ENCODE data around the gene PIK3R3. TPM values are rescaled to one million over a fixed set of nuclear protein-coding genes. Genes with fewer than 3 reads are reported as not detected.

Gene PIK3R3
- total RNA-seq, 1 experiment from 2014 or later, result 12.4 TPM

DNA sequence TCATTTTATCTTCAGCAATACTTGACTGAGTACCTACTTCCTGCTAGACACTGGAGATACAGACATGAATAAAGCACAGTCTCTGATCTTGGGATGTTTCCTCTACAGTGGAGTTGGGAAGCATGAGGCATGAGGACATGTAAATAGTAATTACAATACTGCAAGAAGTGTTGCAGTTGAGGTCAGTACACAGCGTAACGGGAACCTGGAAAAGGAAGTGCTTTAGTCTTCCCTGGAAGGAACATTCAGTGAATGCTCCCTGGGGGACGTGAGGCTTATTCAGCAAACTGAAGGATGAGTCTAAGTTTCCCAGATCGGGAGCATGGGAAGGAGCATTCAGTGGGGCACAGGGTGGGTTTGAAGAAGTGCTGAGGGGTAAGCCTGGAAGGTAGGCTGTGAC, 112.4 kb downstream of the PIK3R3 start:
- peaks cover 23 to 26% (median 23%) of the 10 kb centered on the region in 3 experiments for H3K36me3 Mint-ChIP-seq (ENCODE audit: insufficient read depth in 1 of 3, low read depth in 3 of 3)
- H3K23me2 ChIP-seq (ENCODE audit: insufficient read length, low read depth, low read length, poor library complexity, severe bottlenecking), result no peaks in the 10 kb centered on the region
- no peak overlapping the region for H3K14ac ChIP-seq (ENCODE audit: insufficient read depth, low read length)
- H3K4me1 ChIP-seq (ENCODE audit: insufficient read depth, low read length), result no peaks in the 10 kb centered on the region
- H4K91ac ChIP-seq (ENCODE audit: insufficient read length, low read depth, low read length), result no peak overlapping the region
- H2BK12ac ChIP-seq (ENCODE audit: insufficient read length, low read depth, low read length), result no peak overlapping the region
- H3K27ac ChIP-seq (ENCODE audit: insufficient read length, low read depth, low read length), result no peak overlapping the region
- no peak overlapping the region for H3K4ac ChIP-seq (ENCODE audit: low read depth, low read length)
- H3K79me1 ChIP-seq (ENCODE audit: insufficient read depth, low read depth, low read length, poor library complexity, severe bottlenecking), result no peaks in the 10 kb centered on the region
- no peak for DNase-seq
- H4K20me1 ChIP-seq (ENCODE audit: control insufficient read depth, insufficient read depth, insufficient read length), result no peaks in the 10 kb centered on the region
- H3K56ac ChIP-seq (ENCODE audit: insufficient read length, low read depth, low read length), result no peak overlapping the region
- no peak overlapping the region for H2BK5ac ChIP-seq (ENCODE audit: insufficient read length, low read length)
- H3K18ac ChIP-seq (ENCODE audit: insufficient read length, low read depth, low read length), result no peak overlapping the region
- WGBS (ENCODE audit: extremely low coverage, insufficient read length, low lambda C conversion rate), result no CpG with 5 or more reads among the region's 4 CpGs
- no peak overlapping the region for H2BK120ac ChIP-seq (ENCODE audit: low read depth, low read length, poor library complexity, severe bottlenecking)
- H2AFZ ChIP-seq (ENCODE audit: low read length), result no peak overlapping the region
- H3K27ac Mint-ChIP-seq, result no peak overlapping the region
- no peak overlapping the region for H2BK15ac ChIP-seq (ENCODE audit: low read depth, low read length)
- H4K8ac ChIP-seq (replicated peaks; ENCODE audit: insufficient read length, low read depth, low read length), result no peak overlapping the region
- H4K5ac ChIP-seq (ENCODE audit: insufficient read length, low read depth, low read length), result no peak overlapping the region
- H3K4me2 ChIP-seq (ENCODE audit: insufficient read depth, insufficient read length, low read length), result no peak overlapping the region
- no peak overlapping the region for H3T11ph ChIP-seq (ENCODE audit: low read length)
- no peak overlapping the region for H3K4me3 Mint-ChIP-seq
- no peak overlapping the region for H2BK20ac ChIP-seq (ENCODE audit: low read depth, low read length, poor library complexity, severe bottlenecking)
- H3K9me3 Mint-ChIP-seq, result no peaks in the 10 kb centered on the region; a peak in 1 of 5 replicates
- H3K23ac ChIP-seq (ENCODE audit: insufficient read length, low read depth, low read length), result no peak overlapping the region
- H3K9me3 ChIP-seq (ENCODE audit: control insufficient read depth, low read depth, low read length), result no peaks in the 10 kb centered on the region
- no peaks in the 10 kb centered on the region for H3K27me3 ChIP-seq (ENCODE audit: insufficient read depth, low read length)
- no peaks in the 10 kb centered on the region for H3K27me3 Mint-ChIP-seq (ENCODE audit: low read depth)
- TF ChIP-seq, protein P1, sequence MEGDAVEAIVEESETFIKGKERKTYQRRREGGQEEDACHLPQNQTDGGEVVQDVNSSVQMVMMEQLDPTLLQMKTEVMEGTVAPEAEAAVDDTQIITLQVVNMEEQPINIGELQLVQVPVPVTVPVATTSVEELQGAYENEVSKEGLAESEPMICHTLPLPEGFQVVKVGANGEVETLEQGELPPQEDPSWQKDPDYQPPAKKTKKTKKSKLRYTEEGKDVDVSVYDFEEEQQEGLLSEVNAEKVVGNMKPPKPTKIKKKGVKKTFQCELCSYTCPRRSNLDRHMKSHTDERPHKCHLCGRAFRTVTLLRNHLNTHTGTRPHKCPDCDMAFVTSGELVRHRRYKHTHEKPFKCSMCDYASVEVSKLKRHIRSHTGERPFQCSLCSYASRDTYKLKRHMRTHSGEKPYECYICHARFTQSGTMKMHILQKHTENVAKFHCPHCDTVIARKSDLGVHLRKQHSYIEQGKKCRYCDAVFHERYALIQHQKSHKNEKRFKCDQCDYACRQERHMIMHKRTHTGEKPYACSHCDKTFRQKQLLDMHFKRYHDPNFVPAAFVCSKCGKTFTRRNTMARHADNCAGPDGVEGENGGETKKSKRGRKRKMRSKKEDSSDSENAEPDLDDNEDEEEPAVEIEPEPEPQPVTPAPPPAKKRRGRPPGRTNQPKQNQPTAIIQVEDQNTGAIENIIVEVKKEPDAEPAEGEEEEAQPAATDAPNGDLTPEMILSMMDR (conservative IDR thresholded peaks at IDR 0.05), result no peak
- no peak overlapping the region for H3K9ac ChIP-seq (ENCODE audit: extremely low read depth, insufficient read length, low read length)
- no peaks in the 10 kb centered on the region for H3K4me1 Mint-ChIP-seq
- H3K79me2 ChIP-seq (ENCODE audit: insufficient read depth, low read length), result no peaks in the 10 kb centered on the region
- H2AK5ac ChIP-seq (ENCODE audit: insufficient read length, low read length), result no peak overlapping the region

All from H9 (cell line).